Immature natural killer cell (primary cell): Measurements from ENCODE around the gene RGS6. TPM values are rescaled to one million over a fixed set of nuclear protein-coding genes. Genes with fewer than 3 reads are reported as not detected.

Source experiments
- DNase-seq, 3 donors: peaks; one replicate each; pipeline ENCODE4 v3.0.0; 2022; ENCODE audit warnings: mixed read lengths in 1 of 3
- H3K27ac Mint-ChIP-seq, 6 donors: one replicate each; pipeline ENCODE4 v1.8.0; 2020; ENCODE audit warnings: mixed read lengths in 6 of 6, mild to moderate bottlenecking in 5 of 6, inconsistent platforms in 4 of 6, moderate library complexity in 3 of 6
- H3K27me3 Mint-ChIP-seq, 3 donors: one replicate each; pipeline ENCODE4 v1.8.0; 2020 to 2021; ENCODE audit warnings: low read depth in 3 of 3, mild to moderate bottlenecking in 3 of 3, mixed read lengths in 3 of 3, moderate library complexity in 3 of 3, inconsistent platforms in 1 of 3
- H3K36me3 Mint-ChIP-seq, 3 donors: one replicate each; pipeline ENCODE4 v1.8.0; 2020; ENCODE audit warnings: mixed read lengths in 3 of 3, inconsistent platforms in 2 of 3, mild to moderate bottlenecking in 2 of 3
- H3K4me1 Mint-ChIP-seq, 2 donors: one replicate each; pipeline ENCODE4 v1.8.0; 2020; ENCODE audit warnings: inconsistent platforms in 2 of 2, mild to moderate bottlenecking in 2 of 2, mixed read lengths in 2 of 2, moderate library complexity in 1 of 2
- H3K4me3 Mint-ChIP-seq, 5 donors: one replicate each; pipeline ENCODE4 v1.8.0; 2020; ENCODE audit warnings: mild to moderate bottlenecking in 5 of 5, mixed read lengths in 5 of 5, inconsistent platforms in 3 of 5, moderate library complexity in 3 of 5
- H3K9me3 Mint-ChIP-seq, 6 donors: one replicate each; pipeline ENCODE4 v1.8.0; 2020; ENCODE audit warnings: mild to moderate bottlenecking in 6 of 6, mixed read lengths in 6 of 6, inconsistent platforms in 4 of 6, moderate library complexity in 3 of 6
- polyA plus RNA-seq, 3 donors: library from polyadenylated mRNA; unstranded; fragments of 300-500 nt; fragmentation: Illumina TruSeq; gene quantifications; one replicate each; pipeline ENCODE4 v1.2.3, GENCODE V29; 2021

The RGS6 gene
- polyA plus RNA-seq, 3 donors from 2014 or later, result 0.34 to 0.37 TPM; not detected in 1

- H3K4me3 Mint-ChIP-seq, result no peak overlapping the region
- no peaks in the 10 kb centered on the region for H3K9me3 Mint-ChIP-seq
- no peak overlapping the region for H3K27ac Mint-ChIP-seq
- DNase-seq, result no peak
- no peaks in the 10 kb centered on the region for H3K36me3 Mint-ChIP-seq
- peaks cover 2 to 12% (median 2%) of the 10 kb centered on the region in 3 donors for H3K27me3 Mint-ChIP-seq
- no peaks in the 10 kb centered on the region for H3K4me1 Mint-ChIP-seq
Measured at GRCh38 chr14:71960494-71961353, 28.5 kb downstream of the RGS6 start.

- no peak overlapping the region for H3K4me3 Mint-ChIP-seq
Measured at GRCh38 chr14:71961972-71962371, 29.7 kb downstream of the RGS6 start.

GRCh38 chr14:71964716-71965115, 32.5 kb downstream of the RGS6 start:
- peaks cover 0 to 5% (median 0%) of the 10 kb centered on the region in 6 donors for H3K9me3 Mint-ChIP-seq
- no peaks in the 10 kb centered on the region for H3K36me3 Mint-ChIP-seq
- peaks cover 2 to 16% (median 6%) of the 10 kb centered on the region in 3 donors for H3K27me3 Mint-ChIP-seq
- no peak for DNase-seq
- no peak overlapping the region for H3K4me3 Mint-ChIP-seq
- H3K27ac Mint-ChIP-seq, result no peak overlapping the region
- H3K4me1 Mint-ChIP-seq, result no peaks in the 10 kb centered on the region

More at GRCh38 chr14:71961972-71962371, 29.7 kb downstream of the RGS6 start:
- Mint-ChIP-seq H3K27ac (no peak overlapping the region), H3K9me3 (no peaks in the 10 kb centered on the region), H3K36me3 (no peaks in the 10 kb centered on the region), H3K27me3 (peaks cover 2 to 12% (median 2%) of the 10 kb centered on the region in 3 donors), H3K4me1 (no peaks in the 10 kb centered on the region)
- DNase-seq, result no peak

GRCh38 chr14:71966528-71966927, 34.3 kb downstream of the RGS6 start:
- Mint-ChIP-seq H3K4me3 (no peak overlapping the region), H3K4me1 (no peaks in the 10 kb centered on the region), H3K36me3 (no peaks in the 10 kb centered on the region), H3K27me3 (peaks cover 2 to 18% (median 6%) of the 10 kb centered on the region in 3 donors), H3K9me3 (peaks cover 0 to 5% (median 0%) of the 10 kb centered on the region in 6 donors), H3K27ac (no peak overlapping the region)
- no peak for DNase-seq

- no peak overlapping the region for H3K4me3 Mint-ChIP-seq
- H3K36me3 Mint-ChIP-seq, result no peaks in the 10 kb centered on the region
- DNase-seq, result no peak
- H3K9me3 Mint-ChIP-seq, result peaks cover 0 to 5% (median 0%) of the 10 kb centered on the region in 6 donors
- H3K4me1 Mint-ChIP-seq, result no peaks in the 10 kb centered on the region
- no peak overlapping the region for H3K27ac Mint-ChIP-seq
- peaks cover 2 to 19% (median 6%) of the 10 kb centered on the region in 3 donors for H3K27me3 Mint-ChIP-seq
Measured at GRCh38 chr14:71967704-71968103, 35.5 kb downstream of the RGS6 start.

GRCh38 chr14:71970272-71970671, 38.0 kb downstream of the RGS6 start:
- H3K9me3 Mint-ChIP-seq, result peaks cover 0 to 5% (median 0%) of the 10 kb centered on the region in 6 donors
- no peak overlapping the region for H3K4me3 Mint-ChIP-seq
- H3K4me1 Mint-ChIP-seq, result no peaks in the 10 kb centered on the region
- H3K27me3 Mint-ChIP-seq, result peaks cover 2 to 14% (median 4%) of the 10 kb centered on the region in 3 donors
- no peak for DNase-seq
- H3K27ac Mint-ChIP-seq, result no peak overlapping the region
- no peaks in the 10 kb centered on the region for H3K36me3 Mint-ChIP-seq

- H3K27ac Mint-ChIP-seq, result no peak overlapping the region
- no peak overlapping the region for H3K4me3 Mint-ChIP-seq
- no peak for DNase-seq
- no peaks in the 10 kb centered on the region for H3K4me1 Mint-ChIP-seq
- H3K9me3 Mint-ChIP-seq, result peaks cover 0 to 3% (median under 1%) of the 10 kb centered on the region in 6 donors
- no peaks in the 10 kb centered on the region for H3K36me3 Mint-ChIP-seq
- H3K27me3 Mint-ChIP-seq, result peaks cover 0 to 6% (median 2%) of the 10 kb centered on the region in 3 donors
Measured at GRCh38 chr14:71985538-71986189, 53.4 kb downstream of the RGS6 start.

GRCh38 chr14:71988476-71988875, 56.2 kb downstream of the RGS6 start:
- H3K4me1 Mint-ChIP-seq, result no peaks in the 10 kb centered on the region
- peaks cover 0 to 2% (median 0%) of the 10 kb centered on the region in 6 donors for H3K9me3 Mint-ChIP-seq
- no peaks in the 10 kb centered on the region for H3K36me3 Mint-ChIP-seq
- peaks cover 0 to 6% (median 2%) of the 10 kb centered on the region in 3 donors for H3K27me3 Mint-ChIP-seq
- DNase-seq, result no peak
- no peak overlapping the region for H3K4me3 Mint-ChIP-seq
- H3K27ac Mint-ChIP-seq, result no peak overlapping the region

GRCh38 chr14:71988939-71989338, 56.7 kb downstream of the RGS6 start:
- Mint-ChIP-seq H3K4me1 (no peaks in the 10 kb centered on the region), H3K9me3 (no peaks in the 10 kb centered on the region), H3K27me3 (peaks cover 0 to 6% (median 2%) of the 10 kb centered on the region in 3 donors)

GRCh38 chr14:71994416-71994815, 62.2 kb downstream of the RGS6 start:
- Mint-ChIP-seq H3K9me3 (no peaks in the 10 kb centered on the region), H3K27me3 (peaks cover 0 to 3% (median 0%) of the 10 kb centered on the region in 3 donors), H3K27ac (no peak overlapping the region), H3K4me3 (no peak overlapping the region), H3K36me3 (no peaks in the 10 kb centered on the region), H3K4me1 (no peaks in the 10 kb centered on the region)
- no peak for DNase-seq

More at GRCh38 chr14:71988939-71989338, 56.7 kb downstream of the RGS6 start:
- no peak for DNase-seq
- no peak overlapping the region for H3K27ac Mint-ChIP-seq
- no peaks in the 10 kb centered on the region for H3K36me3 Mint-ChIP-seq
- H3K4me3 Mint-ChIP-seq, result no peak overlapping the region

GRCh38 chr14:71995741-71996140, 63.5 kb downstream of the RGS6 start:
- Mint-ChIP-seq H3K27ac (no peak overlapping the region), H3K36me3 (no peaks in the 10 kb centered on the region), H3K4me3 (no peak overlapping the region), H3K9me3 (no peaks in the 10 kb centered on the region), H3K4me1 (no peaks in the 10 kb centered on the region), H3K27me3 (peaks cover 0 to 2% (median 0%) of the 10 kb centered on the region in 3 donors)
- no peak for DNase-seq

GRCh38 chr14:71996610-71997009, 64.4 kb downstream of the RGS6 start:
- Mint-ChIP-seq H3K4me3 (no peak overlapping the region), H3K27me3 (peaks cover 0 to 2% (median 0%) of the 10 kb centered on the region in 3 donors), H3K36me3 (no peaks in the 10 kb centered on the region), H3K27ac (no peak overlapping the region), H3K4me1 (no peaks in the 10 kb centered on the region), H3K9me3 (no peaks in the 10 kb centered on the region)
- DNase-seq, result no peak

- DNase-seq, result no peak
- H3K4me1 Mint-ChIP-seq, result no peaks in the 10 kb centered on the region
- H3K36me3 Mint-ChIP-seq, result no peaks in the 10 kb centered on the region
- H3K27me3 Mint-ChIP-seq, result peaks cover 0 to 4% (median 3%) of the 10 kb centered on the region in 3 donors
- H3K4me3 Mint-ChIP-seq, result no peak overlapping the region
- no peak overlapping the region for H3K27ac Mint-ChIP-seq
- H3K9me3 Mint-ChIP-seq, result no peaks in the 10 kb centered on the region
Measured at GRCh38 chr14:72000907-72001306, 68.7 kb downstream of the RGS6 start.

GRCh38 chr14:72002731-72003130, 70.5 kb downstream of the RGS6 start:
- no peaks in the 10 kb centered on the region for H3K4me1 Mint-ChIP-seq
- H3K27ac Mint-ChIP-seq, result no peak overlapping the region
- no peak for DNase-seq
- H3K4me3 Mint-ChIP-seq, result no peak overlapping the region
- H3K9me3 Mint-ChIP-seq, result no peaks in the 10 kb centered on the region
- H3K36me3 Mint-ChIP-seq, result no peaks in the 10 kb centered on the region
- H3K27me3 Mint-ChIP-seq, result peaks cover 0 to 6% (median 3%) of the 10 kb centered on the region in 3 donors
